Rectal smooth muscle tissue (tissue), 1 donor: ENCODE results near the gene ARL4C.

ENCODE experiments used
- H3K27ac ChIP-seq: one replicate; pipeline ENCODE4 v1.7.0; 2013; ENCODE audit warnings: low read depth, low read length, inconsistent platforms
- H3K27me3 ChIP-seq: one replicate; pipeline ENCODE4 v1.7.0; 2013; ENCODE audit warnings: low read length; ENCODE audit not compliant: control insufficient read depth, insufficient read depth
- H3K36me3 ChIP-seq: one replicate; pipeline ENCODE4 v1.7.0; 2013; ENCODE audit warnings: low read length; ENCODE audit not compliant: control insufficient read depth, insufficient read depth
- H3K4me1 ChIP-seq: one replicate; pipeline ENCODE4 v1.7.0; 2013; ENCODE audit warnings: low read length; ENCODE audit not compliant: control insufficient read depth, insufficient read depth
- H3K4me3 ChIP-seq: one replicate; pipeline ENCODE4 v1.7.0; 2013; ENCODE audit warnings: low read length
- H3K9ac ChIP-seq: one replicate; pipeline ENCODE4 v1.7.0; 2013; ENCODE audit warnings: low read length

The ARL4C gene

DNA sequence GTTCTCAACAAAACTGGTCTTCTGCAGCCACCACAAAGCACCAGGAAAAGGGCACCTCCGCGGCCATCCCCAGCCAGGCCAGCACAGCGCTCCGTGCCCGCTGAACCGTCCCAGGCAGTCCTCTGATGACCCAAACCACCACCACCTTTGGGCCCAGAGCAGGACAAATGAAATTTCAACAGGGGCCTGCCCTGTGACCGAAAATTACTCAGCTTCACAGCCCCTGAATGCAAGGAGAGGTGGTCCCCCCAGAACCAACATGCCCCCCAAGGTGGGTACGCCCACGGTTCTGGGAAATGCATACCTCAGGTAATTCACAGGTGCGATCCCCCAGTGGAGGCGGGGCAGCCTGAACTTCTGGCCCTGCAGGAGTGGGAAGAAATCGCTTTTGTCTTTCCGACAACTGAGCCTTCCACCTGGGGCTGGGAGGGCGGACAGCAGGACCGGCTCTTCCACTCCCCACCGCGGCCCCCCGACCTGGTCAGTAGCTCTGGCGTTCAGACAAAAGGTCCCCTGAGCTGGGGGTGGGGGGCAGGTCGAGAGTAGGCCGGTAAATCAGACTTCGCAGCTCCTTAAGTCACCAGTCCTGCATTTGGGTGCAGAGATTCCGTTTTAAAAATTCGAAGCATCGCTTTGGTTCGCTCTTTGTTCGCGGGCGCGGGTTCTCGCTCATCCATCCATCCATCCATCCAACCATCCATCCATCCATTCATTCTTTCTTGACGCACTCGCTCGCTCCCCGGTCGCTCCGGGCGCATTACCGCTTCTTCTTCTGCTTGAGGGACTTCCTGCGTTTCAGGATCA, 1.4 kb downstream of the ARL4C start:
- H3K4me1 ChIP-seq = peaks cover 5% of the 10 kb centered on the region
- peak overlapping the region; percentile 66 for H3K9ac ChIP-seq

DNA sequence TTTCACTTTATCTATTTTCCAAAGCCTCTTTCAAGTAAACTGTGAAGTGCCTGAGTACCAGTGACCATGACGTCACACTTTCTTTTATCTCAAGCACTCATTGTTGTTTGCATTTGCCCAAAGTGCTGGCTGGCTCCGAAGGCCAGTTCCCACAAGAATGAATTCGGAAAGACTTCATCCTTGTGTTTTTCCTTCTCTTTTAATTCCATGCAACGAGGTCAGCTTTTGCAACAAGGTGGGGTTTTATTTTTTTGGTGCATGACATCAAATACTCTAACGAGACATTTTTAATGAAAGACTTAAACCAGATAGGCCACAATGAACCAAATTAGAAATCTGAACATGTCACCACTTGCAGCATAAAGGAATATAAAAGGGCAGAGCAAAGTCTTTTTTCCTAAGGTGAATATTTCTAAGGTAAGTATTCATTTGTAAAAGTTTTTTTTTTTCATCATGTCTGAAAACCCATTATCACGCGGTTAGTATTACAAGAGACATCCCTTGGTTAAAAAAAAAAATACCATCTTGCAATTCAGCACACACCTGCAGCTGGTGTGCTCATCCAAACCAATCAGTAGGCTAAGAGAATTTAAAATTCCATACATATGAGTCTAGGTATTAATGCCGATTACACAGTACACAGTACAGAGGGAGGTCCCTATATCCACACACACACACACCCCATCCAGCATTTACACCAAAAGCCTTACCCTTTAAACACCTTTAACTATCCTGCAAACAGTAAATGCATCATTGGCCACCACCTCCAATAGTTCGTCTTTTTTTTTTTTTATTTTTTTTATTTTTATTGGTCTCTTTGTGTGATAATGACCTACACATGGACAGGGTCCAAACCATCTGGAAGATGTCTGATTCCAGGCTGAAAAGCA, 2.3 kb downstream of the ARL4C start:
- H3K27ac ChIP-seq = no peak overlapping the region
- peaks cover 4% of the 10 kb centered on the region for H3K27me3 ChIP-seq
- H3K36me3 ChIP-seq = no peaks in the 10 kb centered on the region
- H3K9ac ChIP-seq = no peak overlapping the region
- peak overlapping the region; percentile 87 for H3K4me3 ChIP-seq
- peaks cover 5% of the 10 kb centered on the region for H3K4me1 ChIP-seq

More for the DNA sequence above, 1.4 kb downstream of the ARL4C start:
- H3K27me3 ChIP-seq = peaks cover 4% of the 10 kb centered on the region
- H3K36me3 ChIP-seq = no peaks in the 10 kb centered on the region
- H3K4me3 ChIP-seq = peak overlapping the region; percentile 87
- H3K27ac ChIP-seq = no peak overlapping the region

GRCh38 chr2:234493796-234494195, 3.1 kb downstream of the ARL4C start:
- Histone ChIP-seq H3K27me3 (peaks cover 4% of the 10 kb centered on the region), H3K4me3 (no peak overlapping the region), H3K36me3 (no peaks in the 10 kb centered on the region), H3K4me1 (peaks cover 5% of the 10 kb centered on the region), H3K27ac (no peak overlapping the region), H3K9ac (no peak overlapping the region)

DNA sequence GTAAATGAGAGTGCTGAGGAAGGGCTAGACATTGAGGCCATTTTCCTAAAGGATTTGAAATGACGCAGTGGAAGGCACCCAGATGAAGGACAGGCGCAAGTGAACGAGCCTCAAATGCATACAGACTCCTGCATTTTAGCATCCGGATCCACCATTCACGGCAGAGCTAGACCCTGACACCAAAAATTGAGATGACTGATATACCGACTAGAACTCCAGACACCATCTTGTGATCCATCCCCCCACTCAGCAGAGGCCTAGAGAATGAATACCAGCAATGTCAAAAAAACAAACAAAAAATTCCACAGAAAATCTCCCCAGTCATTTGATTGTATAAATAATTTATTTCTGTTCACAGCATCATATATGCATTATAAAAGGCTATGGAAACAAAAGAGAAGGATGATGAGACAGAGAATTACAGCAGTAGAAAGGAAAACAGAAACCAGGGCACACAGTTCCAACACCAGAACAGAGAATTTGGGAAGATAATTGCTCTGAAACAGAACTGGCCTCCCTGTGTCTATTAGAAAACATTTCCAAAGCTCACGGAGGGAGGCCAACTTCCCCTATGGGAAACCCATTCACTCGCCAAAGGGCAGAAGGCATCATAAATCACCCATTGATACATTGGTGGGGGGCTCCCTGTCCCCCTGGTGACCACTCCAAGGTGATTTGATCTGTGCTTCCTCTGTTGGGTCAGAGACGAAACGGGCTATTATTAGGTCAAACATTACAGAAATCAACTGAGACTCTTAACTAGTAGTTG, 4.0 kb downstream of the ARL4C start:
- Histone ChIP-seq H3K4me1 (peaks cover 5% of the 10 kb centered on the region), H3K36me3 (no peaks in the 10 kb centered on the region), H3K27ac (no peak overlapping the region), H3K27me3 (peaks cover 4% of the 10 kb centered on the region), H3K4me3 (peak overlapping the region; percentile 14), H3K9ac (no peak overlapping the region)

- Histone ChIP-seq H3K27ac (no peak overlapping the region), H3K4me1 (peaks cover 5% of the 10 kb centered on the region), H3K9ac (no peak overlapping the region), H3K27me3 (peaks cover 4% of the 10 kb centered on the region), H3K4me3 (no peak overlapping the region), H3K36me3 (no peaks in the 10 kb centered on the region)
Observed at GRCh38 chr2:234491897-234492296, 5.0 kb downstream of the ARL4C start.

GRCh38 chr2:234491281-234491680, 5.6 kb downstream of the ARL4C start:
- no peak overlapping the region for H3K4me3 ChIP-seq
- H3K36me3 ChIP-seq = no peaks in the 10 kb centered on the region
- H3K27me3 ChIP-seq = peaks cover 4% of the 10 kb centered on the region
- H3K9ac ChIP-seq = no peak overlapping the region
- H3K27ac ChIP-seq = no peak overlapping the region
- H3K4me1 ChIP-seq = peaks cover 5% of the 10 kb centered on the region

DNA sequence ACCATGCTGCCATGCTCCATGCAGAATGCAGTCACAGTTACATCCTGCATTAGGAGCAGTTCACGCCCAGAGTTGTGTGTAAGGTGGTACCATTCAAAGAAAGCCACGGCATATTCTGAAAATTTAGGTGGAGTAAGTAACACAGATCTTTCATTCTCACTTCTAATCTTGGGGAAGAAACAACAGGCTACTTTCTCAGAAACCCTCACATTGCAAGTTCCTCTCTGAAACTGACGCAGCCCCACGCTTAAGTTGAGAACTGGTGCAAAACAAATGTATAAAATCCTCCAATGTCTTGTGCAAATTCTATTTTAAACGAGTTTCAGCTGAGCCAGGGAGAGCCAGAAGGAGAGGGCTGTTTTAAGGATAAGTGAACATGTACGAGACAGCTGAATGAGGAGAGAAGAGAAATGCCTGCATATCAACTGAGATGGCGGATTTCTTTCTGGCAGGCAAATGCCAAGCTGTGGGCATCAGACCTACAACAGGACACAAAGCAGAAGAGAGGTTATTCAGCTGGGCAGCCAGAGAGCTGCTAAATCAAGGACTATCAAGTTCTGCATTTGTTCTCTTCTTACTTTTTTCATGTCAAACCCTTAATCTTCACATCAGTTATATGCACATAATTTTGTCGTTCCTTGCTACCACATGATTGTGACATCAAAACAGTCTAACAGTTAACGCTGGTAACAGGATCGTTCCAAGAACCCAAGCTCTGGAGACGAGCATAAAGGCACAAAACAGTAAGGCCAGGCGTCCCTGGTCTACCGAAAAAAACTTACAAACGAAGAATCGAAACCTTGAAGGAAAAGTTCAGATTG, 6.4 kb downstream of the ARL4C start:
- H3K9ac ChIP-seq = no peak overlapping the region
- no peak overlapping the region for H3K4me3 ChIP-seq
- no peaks in the 10 kb centered on the region for H3K4me1 ChIP-seq
- no peaks in the 10 kb centered on the region for H3K36me3 ChIP-seq
- H3K27ac ChIP-seq = no peak overlapping the region
- peaks cover 2% of the 10 kb centered on the region for H3K27me3 ChIP-seq

- H3K4me3 ChIP-seq = no peak overlapping the region
- no peaks in the 10 kb centered on the region for H3K27me3 ChIP-seq
- H3K27ac ChIP-seq = no peak overlapping the region
- H3K36me3 ChIP-seq = no peaks in the 10 kb centered on the region
- H3K4me1 ChIP-seq = no peaks in the 10 kb centered on the region
- H3K9ac ChIP-seq = no peak overlapping the region
Observed at GRCh38 chr2:234488913-234489451, 7.9 kb downstream of the ARL4C start.

DNA sequence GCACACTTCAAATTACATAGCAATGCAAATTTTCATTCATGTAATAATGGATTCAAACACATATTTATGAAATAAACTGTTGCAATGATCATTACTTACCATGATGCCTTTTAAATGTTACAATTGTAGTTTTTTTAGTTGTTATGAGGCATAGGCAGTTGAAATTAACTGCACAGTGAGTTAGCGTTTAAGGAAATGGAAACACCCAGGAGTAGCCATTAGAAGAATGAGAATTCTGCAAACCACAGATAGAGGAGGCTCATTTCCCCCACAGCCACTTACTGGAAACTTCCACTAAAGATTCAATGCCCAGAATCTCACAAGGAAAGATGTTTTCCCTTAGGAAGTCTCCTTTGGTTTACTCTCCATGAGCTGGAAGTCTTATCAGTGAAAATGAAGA, 8.4 kb downstream of the ARL4C start:
- Histone ChIP-seq H3K27ac (no peak overlapping the region), H3K36me3 (no peaks in the 10 kb centered on the region), H3K9ac (no peak overlapping the region), H3K4me3 (no peak overlapping the region), H3K4me1 (no peaks in the 10 kb centered on the region), H3K27me3 (no peaks in the 10 kb centered on the region)

DNA sequence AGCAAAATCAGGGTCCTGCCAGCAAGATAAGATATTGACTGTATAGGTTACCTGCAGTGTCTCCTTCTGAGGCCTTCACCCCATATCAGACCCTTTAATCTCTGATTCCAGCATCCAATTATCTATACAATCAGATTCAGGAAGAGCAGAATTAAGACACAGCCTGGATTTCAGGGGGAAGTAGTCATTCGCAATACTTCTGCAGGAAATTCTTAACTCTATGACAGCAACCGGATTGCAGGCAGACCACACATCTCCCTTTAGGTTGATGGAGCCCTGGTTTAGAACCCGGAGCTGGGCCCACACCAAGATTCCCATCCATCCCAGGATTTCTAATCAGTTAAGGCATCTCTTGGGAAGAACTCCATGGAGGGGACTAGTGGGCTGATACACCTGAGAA, 9.5 kb downstream of the ARL4C start:
- no peak overlapping the region for H3K9ac ChIP-seq
- no peaks in the 10 kb centered on the region for H3K27me3 ChIP-seq
- no peak overlapping the region for H3K27ac ChIP-seq
- no peaks in the 10 kb centered on the region for H3K4me1 ChIP-seq
- no peak overlapping the region for H3K4me3 ChIP-seq
- H3K36me3 ChIP-seq = no peaks in the 10 kb centered on the region

DNA sequence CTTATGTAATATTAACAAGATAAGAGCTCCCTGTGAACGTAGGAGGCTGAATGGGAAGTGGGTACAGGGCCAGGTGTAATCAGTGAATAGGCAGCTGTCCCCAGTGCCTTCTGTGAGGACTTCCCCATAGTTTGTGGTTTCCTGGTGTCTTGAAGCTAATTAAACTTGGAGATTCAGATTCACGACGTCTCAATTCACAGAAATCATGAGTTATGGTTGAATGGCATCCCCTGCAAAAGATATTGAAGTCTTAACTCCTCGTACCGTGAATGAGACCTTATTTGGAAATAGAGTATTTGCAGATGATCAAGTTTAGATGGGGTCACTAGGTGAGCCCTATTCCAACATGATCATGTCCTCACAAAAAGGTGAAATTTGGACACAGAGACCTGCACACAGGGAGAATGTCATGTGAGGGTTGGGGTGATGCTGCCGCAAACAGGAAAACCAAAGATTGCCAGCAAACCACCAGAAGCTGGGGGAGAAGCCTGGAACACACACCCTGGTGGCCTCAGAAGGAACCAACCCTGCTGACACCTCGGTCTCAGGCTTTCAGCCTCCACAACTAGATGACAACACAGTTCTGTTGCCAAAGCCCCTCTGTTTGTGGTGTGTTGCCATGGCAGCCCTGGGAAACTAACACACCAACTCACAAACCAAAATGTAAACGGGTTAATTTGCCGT, 13.2 kb downstream of the ARL4C start:
- H3K4me1 ChIP-seq = no peaks in the 10 kb centered on the region
- no peaks in the 10 kb centered on the region for H3K36me3 ChIP-seq
- no peak overlapping the region for H3K4me3 ChIP-seq
- no peak overlapping the region for H3K27ac ChIP-seq
- H3K9ac ChIP-seq = no peak overlapping the region
- H3K27me3 ChIP-seq = no peaks in the 10 kb centered on the region
